Kidney (tissue), 14 donors: ENCODE data around the gene ZNF592. TPM values are rescaled to one million over a fixed set of nuclear protein-coding genes. Genes with fewer than 3 reads are reported as not detected.
A peak's percentile ranks its signal among the peaks of the same experiment; 100 is the strongest.

Experiments
- DNase-seq, 5 donors: peaks; one replicate each; pipeline ENCODE4 v3.0.0-alpha.2; 2013 to 2020
- FAIRE-seq: peaks from 2 replicates; lab custom pipeline; 2012; peaks lifted over from hg19 to GRCh38; lab: Jason Lieb, UNC
- H3K27ac ChIP-seq, 2 donors: one replicate each; pipeline ENCODE4 v1.7.0; 2013; ENCODE audit warnings: low read depth in 2 of 2, low read length in 2 of 2, inconsistent platforms in 1 of 2
- H3K27me3 ChIP-seq: one replicate; pipeline ENCODE4 v1.7.1; 2013; ENCODE audit warnings: low read length, inconsistent platforms; ENCODE audit not compliant: control insufficient read depth, insufficient read depth
- H3K36me3 ChIP-seq, 3 donors: one replicate each; pipeline versions ENCODE4 v1.7.0 to v1.7.1; 2013; ENCODE audit warnings: low read length in 3 of 3, control low read depth in 1 of 3, inconsistent platforms in 1 of 3; ENCODE audit not compliant: insufficient read depth in 3 of 3, control insufficient read depth in 2 of 3
- H3K4me1 ChIP-seq, 3 donors: one replicate each; pipeline versions ENCODE4 v1.7.0 to v1.7.1; 2013; ENCODE audit warnings: low read length in 3 of 3, inconsistent platforms in 1 of 3, low read depth in 1 of 3; ENCODE audit not compliant: control insufficient read depth in 2 of 3, insufficient read depth in 2 of 3
- H3K4me3 ChIP-seq, 3 donors: one replicate each; pipeline versions ENCODE4 v1.7.0 to v1.8.1; 2013; ENCODE audit warnings: low read length in 3 of 3, control low read depth in 1 of 3, inconsistent platforms in 1 of 3
- H3K9ac ChIP-seq, 3 donors: one replicate each; pipeline versions ENCODE4 v1.7.0 to v1.7.1; 2013; ENCODE audit warnings: low read length in 3 of 3, control low read depth in 1 of 3, inconsistent platforms in 1 of 3
- H3K9me3 ChIP-seq, 3 donors: one replicate each; pipeline versions ENCODE4 v1.7.0 to v1.7.1; 2013; ENCODE audit warnings: low read length in 3 of 3, control low read depth in 1 of 3, inconsistent platforms in 1 of 3; ENCODE audit not compliant: control insufficient read depth in 2 of 3, insufficient read depth in 1 of 3
- intact Hi-C: fragments of 100-400 bp; cut with DNase I; formaldehyde crosslinking; loops from one replicate; pipeline ENCODE4 v1.11.1; 2022
- polyA plus RNA-seq: library from polyadenylated mRNA; stranded (reverse); fragments of 350-450 nt; fragmentation: Illumina TruSeq; extraction: RNeasy Lipid Tissue Mini Kit (QIAGEN cat#74804); gene quantifications from one replicate; pipeline ENCODE4 v1.2.3, GENCODE V29; 2014; ENCODE audit warnings: low read depth, low replicate concordance; ENCODE audit not compliant: insufficient read depth
- total RNA-seq: library from RNA; stranded (reverse); fragmentation: NEBNext Ultra II Directional; extraction: Animal tissue kit (Norgen Biotek cat#: 25700); gene quantifications from one replicate; pipeline ENCODE4 v1.2.1, GENCODE V29; 2021
- TF ChIP-seq, protein P1 (sequence below): IDR thresholded peaks from 3 replicates; pipeline ENCODE4 v1.5.1; 2012; ENCODE audit warnings: mild to moderate bottlenecking, moderate library complexity, borderline replicate concordance; ENCODE audit not compliant: insufficient read depth; ENCODE audit errors: extremely low read depth
- donor health status: control.
- donor health status: control.
- donor health status: control.
- donor health status: control.
- donor health status: control.
- donor health status: DM: yes; HTN: yes; CAD: no.
- donor health status: Normal renal cell carcinoma (clear cell type).

Gene ZNF592
- total and polyA plus RNA-seq, 2 donors from 2014 or later: 6.9 to 31.6 TPM

DNA sequence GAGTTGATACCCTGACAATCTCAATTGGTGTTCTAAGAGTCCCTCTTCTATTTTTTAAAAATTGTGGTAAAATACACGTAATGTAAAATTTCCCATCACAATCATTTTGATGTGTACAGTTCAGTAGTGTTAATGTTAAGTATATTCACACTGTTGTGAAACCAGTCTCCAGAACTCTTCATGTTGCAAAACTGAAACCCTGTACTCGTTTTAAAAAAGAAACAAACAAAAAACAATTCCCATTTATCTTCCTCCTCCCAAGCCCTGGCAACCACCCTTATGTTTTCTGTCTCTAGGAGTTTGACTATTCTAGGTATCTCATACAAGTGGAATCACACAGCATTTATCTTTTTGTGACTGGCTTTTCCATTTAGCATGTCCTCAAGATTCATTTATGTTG lies 40.1 kb downstream of the ZNF592 start:
- H3K4me3 ChIP-seq: no peak overlapping the region
- H3K9ac ChIP-seq: no peak overlapping the region
- H3K36me3 ChIP-seq: peaks cover 0 to 52% (median 25%) of the 10 kb centered on the region in 3 donors
- TF ChIP-seq, protein P1, sequence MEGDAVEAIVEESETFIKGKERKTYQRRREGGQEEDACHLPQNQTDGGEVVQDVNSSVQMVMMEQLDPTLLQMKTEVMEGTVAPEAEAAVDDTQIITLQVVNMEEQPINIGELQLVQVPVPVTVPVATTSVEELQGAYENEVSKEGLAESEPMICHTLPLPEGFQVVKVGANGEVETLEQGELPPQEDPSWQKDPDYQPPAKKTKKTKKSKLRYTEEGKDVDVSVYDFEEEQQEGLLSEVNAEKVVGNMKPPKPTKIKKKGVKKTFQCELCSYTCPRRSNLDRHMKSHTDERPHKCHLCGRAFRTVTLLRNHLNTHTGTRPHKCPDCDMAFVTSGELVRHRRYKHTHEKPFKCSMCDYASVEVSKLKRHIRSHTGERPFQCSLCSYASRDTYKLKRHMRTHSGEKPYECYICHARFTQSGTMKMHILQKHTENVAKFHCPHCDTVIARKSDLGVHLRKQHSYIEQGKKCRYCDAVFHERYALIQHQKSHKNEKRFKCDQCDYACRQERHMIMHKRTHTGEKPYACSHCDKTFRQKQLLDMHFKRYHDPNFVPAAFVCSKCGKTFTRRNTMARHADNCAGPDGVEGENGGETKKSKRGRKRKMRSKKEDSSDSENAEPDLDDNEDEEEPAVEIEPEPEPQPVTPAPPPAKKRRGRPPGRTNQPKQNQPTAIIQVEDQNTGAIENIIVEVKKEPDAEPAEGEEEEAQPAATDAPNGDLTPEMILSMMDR: no peak
- H3K27ac ChIP-seq: no peak overlapping the region
- H3K4me1 ChIP-seq: peaks cover 0 to 14% (median 10%) of the 10 kb centered on the region in 3 donors
- intact Hi-C loops: no loop called here
- H3K27me3 ChIP-seq: no peaks in the 10 kb centered on the region
- H3K9me3 ChIP-seq: no peaks in the 10 kb centered on the region
- DNase-seq (no peak), FAIRE-seq (no peak)

DNA sequence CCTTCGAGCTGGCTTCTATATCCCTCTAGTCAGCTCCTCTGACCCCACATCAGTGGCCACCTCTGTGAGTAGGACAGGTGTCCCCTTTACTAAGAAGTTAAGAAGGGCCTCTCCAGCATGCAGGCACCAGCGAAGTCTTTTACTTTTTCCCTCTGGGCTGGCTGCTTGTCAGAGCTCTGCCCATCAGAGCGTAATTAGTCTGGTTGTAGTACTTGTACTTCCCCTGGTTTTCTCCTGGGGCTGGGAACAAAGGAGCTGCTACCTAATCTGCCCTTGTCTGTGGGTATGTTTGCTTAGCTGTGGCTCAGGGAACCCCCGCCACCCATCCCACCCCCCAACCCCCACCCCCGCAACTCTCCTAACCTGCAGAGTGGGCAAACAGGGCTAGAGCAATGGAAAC lies 41.4 kb downstream of the ZNF592 start:
- FAIRE-seq: no peak
- peaks cover 0 to 14% (median 8%) of the 10 kb centered on the region in 3 donors for H3K4me1 ChIP-seq
- no peaks in the 10 kb centered on the region for H3K27me3 ChIP-seq
- no peak overlapping the region for H3K4me3 ChIP-seq
- H3K9ac ChIP-seq: no peak overlapping the region
- TF ChIP-seq, protein P1: no peak
- intact Hi-C loops: no loop called here
- peaks cover 0 to 43% (median 18%) of the 10 kb centered on the region in 3 donors for H3K36me3 ChIP-seq
- peak in 2 of 5 donors; percentile 9 to 16 for DNase-seq
- H3K27ac ChIP-seq: no peak overlapping the region
- no peaks in the 10 kb centered on the region for H3K9me3 ChIP-seq

DNA sequence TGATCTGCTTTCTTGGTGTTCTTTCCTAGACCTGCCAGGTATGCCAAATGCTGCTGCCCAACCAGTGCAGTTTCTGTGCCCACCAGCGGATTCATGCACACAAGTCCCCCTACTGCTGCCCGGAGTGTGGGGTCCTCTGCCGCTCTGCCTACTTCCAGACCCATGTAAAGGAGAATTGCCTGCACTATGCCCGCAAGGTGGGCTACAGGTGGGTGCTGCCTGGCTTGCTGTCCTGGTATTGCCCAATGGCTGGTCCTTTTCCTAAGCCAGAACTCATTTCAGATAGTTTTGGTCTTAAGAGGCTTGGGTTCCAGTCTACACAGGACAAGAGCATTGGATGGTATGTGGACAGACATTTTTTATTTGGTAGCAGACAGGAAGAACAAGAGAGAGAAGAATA lies 42.3 kb downstream of the ZNF592 start:
- Histone ChIP-seq H3K9me3 (no peaks in the 10 kb centered on the region), H3K27ac (no peak overlapping the region), H3K4me1 (peaks cover 0 to 12% (median 5%) of the 10 kb centered on the region in 3 donors), H3K4me3 (no peak overlapping the region), H3K9ac (no peak overlapping the region), H3K36me3 (peaks cover 0 to 39% (median 17%) of the 10 kb centered on the region in 3 donors), H3K27me3 (no peaks in the 10 kb centered on the region)
- FAIRE-seq: no peak
- TF ChIP-seq, protein P1: no peak
- intact Hi-C loops: no loop called here
- no peak for DNase-seq

DNA sequence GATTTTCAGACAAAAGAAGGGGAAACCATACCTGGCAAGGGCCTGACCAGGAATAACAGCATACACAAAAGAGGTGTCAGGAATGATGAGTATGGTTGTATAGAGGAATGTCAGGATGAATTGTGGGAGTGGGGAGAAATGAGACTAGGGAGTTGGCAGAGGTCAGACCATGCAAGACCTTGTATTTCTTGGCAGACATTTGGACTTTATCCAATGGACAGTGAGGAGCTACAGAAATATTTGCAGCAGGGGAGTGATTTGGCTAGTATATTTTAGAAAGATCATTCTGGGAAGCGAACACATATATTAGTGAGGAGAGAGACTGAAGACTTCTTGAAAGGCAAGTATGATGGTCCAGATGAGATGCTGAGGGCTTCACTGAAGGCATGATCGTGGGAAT lies 43.4 kb downstream of the ZNF592 start:
- TF ChIP-seq, protein P1: no peak
- no peak for DNase-seq
- Histone ChIP-seq H3K27me3 (no peaks in the 10 kb centered on the region), H3K9me3 (no peaks in the 10 kb centered on the region), H3K4me1 (peaks cover 0 to 5% (median 5%) of the 10 kb centered on the region in 3 donors), H3K27ac (no peak overlapping the region), H3K4me3 (no peak overlapping the region), H3K36me3 (peaks cover 0 to 39% (median 18%) of the 10 kb centered on the region in 3 donors), H3K9ac (no peak overlapping the region)
- no peak for FAIRE-seq
- intact Hi-C loops: no loop called here
